ENCODE measurements around the gene ARHGAP5.

ARHGAP5 gene, protein sequence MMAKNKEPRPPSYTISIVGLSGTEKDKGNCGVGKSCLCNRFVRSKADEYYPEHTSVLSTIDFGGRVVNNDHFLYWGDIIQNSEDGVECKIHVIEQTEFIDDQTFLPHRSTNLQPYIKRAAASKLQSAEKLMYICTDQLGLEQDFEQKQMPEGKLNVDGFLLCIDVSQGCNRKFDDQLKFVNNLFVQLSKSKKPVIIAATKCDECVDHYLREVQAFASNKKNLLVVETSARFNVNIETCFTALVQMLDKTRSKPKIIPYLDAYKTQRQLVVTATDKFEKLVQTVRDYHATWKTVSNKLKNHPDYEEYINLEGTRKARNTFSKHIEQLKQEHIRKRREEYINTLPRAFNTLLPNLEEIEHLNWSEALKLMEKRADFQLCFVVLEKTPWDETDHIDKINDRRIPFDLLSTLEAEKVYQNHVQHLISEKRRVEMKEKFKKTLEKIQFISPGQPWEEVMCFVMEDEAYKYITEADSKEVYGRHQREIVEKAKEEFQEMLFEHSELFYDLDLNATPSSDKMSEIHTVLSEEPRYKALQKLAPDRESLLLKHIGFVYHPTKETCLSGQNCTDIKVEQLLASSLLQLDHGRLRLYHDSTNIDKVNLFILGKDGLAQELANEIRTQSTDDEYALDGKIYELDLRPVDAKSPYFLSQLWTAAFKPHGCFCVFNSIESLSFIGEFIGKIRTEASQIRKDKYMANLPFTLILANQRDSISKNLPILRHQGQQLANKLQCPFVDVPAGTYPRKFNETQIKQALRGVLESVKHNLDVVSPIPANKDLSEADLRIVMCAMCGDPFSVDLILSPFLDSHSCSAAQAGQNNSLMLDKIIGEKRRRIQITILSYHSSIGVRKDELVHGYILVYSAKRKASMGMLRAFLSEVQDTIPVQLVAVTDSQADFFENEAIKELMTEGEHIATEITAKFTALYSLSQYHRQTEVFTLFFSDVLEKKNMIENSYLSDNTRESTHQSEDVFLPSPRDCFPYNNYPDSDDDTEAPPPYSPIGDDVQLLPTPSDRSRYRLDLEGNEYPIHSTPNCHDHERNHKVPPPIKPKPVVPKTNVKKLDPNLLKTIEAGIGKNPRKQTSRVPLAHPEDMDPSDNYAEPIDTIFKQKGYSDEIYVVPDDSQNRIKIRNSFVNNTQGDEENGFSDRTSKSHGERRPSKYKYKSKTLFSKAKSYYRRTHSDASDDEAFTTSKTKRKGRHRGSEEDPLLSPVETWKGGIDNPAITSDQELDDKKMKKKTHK (N-terminal part only)

DNA sequence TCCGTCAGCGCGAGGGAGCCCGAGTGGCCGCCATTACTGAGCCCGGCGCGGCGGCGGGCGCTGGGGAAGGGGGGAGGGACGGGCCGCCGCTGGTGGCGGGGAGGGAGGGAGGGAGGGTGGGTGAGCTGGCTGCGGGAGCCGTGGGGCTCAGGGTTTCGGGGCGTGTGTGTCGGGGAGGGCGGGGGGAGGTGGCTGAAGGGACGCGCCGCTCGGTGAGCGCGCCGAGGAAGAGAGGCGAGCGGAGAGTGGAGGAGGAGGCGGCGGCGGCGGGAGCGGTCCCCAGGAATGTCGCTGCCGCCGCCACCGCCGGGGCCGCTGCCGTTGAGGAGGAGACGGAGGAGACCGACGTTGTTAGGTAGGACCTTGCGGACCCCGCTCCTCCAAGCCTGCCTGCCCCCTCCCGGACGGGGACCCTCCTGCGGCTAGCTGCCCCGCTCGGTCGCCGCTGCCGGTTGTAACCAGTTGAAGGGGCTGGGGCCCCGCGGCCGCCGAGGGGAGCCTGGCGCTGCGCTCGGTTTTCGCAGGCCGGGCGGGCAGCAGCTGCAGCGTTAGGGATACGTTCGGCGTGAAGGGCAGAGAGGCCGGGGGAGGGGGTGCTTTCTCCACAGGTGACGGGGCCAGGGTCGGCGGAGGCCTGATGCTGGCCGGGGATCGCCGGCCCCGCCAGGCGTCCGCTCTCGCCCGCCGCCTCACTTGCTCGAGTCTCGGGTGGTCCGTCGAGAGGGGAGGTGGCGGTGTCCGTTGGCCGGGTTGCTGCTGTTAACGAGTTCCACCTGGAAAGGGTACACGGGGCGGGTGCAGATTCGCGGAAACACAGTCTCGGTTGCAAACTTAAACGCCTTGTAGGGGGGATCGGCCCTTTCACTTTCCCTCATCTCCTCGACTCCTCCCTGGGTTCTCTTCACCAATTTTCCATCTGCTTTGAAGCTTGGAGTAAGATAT lies at the start of gene ARHGAP5:
Gene ARHGAP5 (plus strand): TSS at position 224 of the 942 bp plus-strand sequence. CDS start 13,366 bp downstream, outside the sequence.
- DNase-seq = peak in 1 of 2 experiments; percentile 63

DNA sequence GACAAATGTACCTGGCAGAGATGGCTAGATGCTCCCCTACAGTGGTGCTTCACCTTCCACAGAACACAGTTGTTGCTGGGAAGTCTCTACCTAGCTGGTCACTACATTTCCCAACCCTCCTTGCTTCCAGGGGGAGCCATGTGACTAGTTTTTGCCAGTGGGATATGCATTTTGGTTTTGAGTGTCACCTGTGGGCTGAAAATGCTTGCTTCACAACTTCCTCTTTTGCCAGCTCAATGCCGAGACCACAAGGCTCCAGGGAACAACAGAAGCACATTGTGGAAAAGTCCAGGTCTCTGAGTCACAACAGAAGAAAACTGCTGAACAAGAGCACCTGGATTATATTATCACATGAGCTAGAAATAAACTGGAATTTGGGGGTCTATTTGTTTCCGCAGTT lies 48.5 kb upstream of the ARHGAP5 start:
- DNase-seq = no peak

DNA sequence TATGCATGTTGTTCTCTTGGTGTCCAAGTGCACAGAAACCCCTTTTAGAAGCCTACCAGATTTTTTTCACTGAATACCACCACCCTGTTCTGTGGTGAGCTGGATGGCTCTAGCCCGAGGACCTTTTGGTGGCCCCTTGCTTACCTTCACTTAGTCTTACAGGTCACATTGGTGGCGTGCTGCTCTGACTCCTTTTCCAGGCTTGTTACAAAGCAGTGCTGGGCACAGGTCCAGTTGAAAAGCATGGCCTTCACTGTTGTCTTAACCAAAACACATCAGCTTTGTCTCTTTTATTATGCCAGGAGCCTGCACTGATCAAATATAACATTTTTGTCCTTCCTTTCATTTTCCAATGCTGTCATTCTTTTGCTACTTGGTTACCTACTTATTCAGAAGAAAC lies 43.6 kb upstream of the ARHGAP5 start:
- no peak for DNase-seq

DNA sequence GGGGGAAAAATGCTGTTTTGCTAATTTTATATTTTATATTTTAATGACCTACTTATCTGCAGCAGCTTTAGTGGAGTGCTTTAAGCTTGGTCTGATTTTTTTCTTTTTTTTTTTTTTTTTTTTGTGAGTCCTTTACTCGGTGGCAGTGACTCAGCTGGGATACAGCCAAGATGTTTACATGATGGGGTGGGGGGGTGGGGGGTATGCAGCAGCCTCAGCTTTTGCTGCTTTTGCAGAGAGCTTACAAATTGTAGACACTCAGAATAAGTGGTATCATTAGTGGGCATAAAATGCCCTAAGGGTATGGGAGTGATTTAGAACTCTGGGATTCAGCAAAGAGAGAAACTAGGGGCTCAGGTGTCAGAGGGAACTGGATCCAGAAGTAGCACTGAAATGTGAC lies 38.2 kb upstream of the ARHGAP5 start:
- DNase-seq = peak in 1 of 2 experiments; percentile 34

DNA sequence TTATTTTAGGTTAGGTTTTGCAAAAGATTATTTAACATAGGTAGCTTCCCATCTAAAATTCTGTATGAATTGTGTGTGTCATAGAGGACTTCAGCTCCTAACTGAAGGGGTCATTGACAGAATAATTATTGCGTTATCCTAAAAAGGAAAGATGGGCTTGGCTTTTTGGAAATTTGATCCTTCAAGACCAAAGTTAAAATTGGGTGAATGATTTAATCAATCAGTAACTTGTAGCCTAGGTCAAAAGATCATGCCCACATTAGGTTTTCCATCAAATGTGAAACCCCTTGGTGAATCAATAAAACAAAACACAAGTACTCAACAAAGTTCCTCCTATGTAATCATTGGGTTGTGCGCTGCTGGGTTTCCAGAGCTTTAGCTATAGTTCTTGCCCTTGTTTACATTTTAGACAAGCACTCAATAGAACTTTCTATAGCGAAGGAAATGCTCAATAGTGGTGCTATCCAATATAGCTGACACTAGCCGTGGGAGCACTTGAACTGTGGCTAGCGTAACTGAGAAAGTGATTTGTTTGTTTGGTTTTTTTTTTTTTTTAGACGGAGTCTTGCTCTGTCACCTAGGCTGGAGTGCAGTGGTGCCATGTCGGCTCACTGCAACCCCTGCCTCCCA lies 37.6 kb upstream of the ARHGAP5 start:
- DNase-seq = no peak

DNA sequence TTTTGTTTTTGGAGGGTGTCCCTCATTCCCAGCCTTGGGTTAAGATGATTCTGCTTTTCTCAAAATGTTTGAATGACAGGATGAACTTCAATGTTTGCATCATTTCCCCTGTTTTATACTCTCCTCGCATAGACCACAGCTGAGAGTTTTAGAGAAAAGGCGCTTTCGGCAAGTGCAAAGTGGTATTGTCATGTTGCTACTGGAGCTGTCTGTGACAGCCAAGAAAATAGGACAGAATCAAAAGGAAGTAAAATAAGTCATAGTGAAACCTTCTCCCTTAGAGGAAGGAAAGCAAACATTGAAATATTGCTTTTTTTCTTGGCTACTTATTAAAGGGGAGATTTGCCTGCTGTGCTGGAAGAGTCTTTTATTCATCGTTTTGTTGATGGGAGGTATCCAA lies 33.5 kb upstream of the ARHGAP5 start:
- no peak for DNase-seq

DNA sequence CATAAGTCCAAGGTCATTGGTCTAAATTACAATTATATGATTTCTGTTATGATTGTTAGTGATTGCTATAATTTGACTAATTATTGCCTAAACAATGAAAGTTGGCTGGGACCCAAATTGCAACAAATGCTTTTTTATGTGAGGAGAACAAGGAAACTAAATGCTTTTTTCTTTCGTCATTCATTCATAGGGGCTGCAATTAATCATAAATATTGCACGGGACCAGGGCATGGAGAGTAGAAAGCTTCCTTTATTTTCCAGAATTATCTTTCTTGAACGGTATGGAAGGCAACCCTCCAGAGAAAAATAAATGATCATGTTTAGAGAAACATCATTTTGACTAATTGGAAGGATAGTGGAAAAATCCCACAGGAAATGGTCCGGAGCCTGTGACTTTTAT lies 32.6 kb upstream of the ARHGAP5 start:
- no peak for DNase-seq

DNA sequence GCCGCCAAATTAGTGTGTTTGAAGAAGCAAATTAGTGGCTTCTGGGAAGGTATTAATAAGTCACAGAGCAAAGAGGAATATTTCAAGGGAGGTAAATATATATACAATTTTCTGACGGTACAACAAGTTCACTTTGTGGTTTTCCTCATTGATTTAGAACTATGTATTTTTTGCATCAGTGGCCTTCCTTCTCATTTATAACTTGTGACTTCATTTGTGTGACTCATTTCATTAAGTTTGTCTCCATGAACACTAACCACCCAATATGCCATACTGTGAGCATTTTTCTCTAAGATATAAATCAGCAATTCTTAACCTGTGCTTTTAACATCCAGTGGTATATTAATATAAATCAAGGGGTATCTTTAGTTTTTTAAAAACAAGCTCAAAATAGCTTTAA lies 29.3 kb upstream of the ARHGAP5 start:
- no peak for DNase-seq

DNA sequence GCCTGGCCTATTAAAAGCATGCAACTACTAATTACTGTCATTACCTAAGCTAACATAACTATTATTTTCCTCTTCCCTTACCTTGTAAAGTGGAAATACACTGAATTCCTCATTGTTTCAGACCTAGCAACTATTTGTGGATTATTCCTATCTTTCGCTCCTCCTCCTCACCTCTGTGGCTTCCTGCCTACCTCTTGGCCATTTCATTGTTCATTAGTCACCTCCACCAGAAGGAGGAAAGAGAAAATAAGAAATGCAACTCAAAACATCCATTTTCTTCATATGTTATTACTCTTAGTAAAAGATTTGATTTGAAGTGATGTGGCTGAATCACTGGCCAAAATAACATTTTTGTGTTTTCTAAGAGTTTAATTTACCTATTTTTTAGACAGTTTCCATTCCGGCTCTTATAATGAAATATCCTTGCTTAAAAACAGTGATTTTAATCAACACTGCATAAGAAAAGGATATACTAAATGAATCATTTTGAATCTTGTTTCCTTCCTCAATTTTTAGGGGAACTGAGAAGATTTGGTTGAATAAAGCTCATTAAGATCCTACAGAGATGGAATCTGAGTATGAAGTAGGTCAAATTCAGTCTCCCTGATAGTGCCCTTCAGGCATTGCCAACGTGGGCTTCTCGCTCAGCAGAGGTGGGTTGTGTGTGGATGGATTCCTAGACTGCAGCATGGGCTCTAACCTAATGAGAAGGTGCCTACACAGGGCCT lies 27.6 kb upstream of the ARHGAP5 start:
- DNase-seq = no peak

DNA sequence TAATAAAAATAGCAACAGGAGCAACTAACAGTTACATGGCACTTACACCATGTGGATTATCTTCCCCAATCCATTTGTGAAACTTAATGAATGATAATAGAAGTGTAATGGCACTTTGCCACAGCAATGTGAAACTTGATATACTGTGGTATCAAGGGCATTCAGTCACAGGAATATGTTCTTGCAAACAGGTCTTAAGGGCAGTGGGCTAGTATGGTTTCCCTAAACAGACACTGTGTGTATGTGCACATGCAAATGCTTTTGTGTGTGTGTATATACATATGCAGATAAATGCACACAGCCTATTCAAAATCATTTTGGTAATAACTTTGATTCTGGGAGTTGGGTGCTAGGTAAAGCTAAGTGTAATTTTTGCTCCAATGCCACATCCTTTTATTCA lies 26.2 kb upstream of the ARHGAP5 start:
- no peak for DNase-seq

DNA sequence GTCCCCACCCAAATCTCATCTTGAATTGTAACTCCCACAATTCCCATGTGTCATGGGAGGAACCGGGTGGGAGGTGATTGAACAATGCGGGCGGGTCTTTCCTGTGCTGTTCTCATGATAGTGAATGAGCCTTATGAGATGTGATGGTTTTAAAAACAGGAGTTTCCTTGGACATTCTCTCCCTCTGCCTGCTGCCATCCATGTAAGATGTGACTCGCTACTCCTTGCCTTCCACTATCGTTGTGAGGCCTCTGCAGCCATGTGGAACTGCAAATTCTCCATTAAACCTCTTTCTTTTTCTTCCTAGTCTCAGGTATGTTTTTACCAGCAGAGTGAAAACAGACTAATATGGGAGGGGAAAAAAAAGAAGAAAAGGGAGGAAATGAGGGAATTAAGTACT lies 22.6 kb upstream of the ARHGAP5 start:
- no peak for DNase-seq

DNA sequence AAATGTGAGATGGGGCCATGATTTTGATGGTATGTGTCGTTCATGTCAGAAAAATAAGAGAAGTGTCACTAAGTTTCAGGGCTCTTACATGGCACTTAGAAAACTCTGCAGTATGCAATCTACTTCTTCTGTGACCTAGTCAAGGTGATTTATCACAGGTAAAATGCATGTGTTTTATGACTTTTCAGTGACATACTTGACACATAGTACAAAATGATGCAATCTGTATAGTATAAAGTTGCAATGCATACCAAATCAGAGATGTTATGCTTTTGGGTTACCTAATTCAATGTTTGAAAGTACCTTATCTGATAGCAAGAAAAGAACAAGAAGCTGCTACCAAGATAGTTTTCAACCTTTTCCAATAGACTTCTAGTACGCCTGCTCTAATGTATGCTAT lies 21.9 kb upstream of the ARHGAP5 start:
- DNase-seq = no peak

DNA sequence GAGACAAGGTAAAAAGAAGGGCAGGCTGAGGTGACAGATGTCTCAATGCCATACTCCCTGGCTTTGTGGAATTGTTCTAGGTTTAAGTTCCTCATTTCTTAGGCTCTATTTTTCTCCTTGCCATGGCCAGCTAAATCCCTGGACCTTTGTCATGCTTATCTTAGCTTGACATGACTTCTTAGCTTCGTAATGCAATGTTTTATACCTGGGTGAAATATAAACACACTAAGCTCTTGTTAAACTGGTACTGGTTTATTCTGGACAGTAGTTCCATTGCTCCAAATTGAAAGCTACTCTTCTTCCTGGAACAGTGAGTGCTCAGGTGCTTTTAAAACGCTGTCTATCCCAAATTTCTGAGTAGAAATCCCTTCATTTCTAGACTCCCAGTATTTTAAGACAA lies 17.4 kb upstream of the ARHGAP5 start:
- DNase-seq = no peak

DNA sequence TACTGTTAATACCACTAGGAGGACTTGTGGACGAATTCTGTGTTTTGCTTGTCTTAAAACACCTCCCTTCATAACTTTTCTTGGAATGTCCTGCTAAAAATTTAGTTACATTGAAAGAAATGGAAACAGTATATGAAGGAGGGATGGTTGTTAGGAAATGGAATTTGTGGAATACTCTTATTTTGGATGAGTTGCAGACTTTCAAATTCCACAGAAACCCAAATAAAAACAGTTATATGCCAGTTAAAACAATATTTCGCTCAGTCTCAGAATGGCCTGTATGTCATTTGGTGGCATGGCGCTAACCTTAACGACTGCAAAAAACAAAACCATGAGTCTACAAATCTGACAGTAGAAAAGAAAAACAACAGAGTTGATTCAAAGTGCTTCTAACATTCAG lies 12.2 kb upstream of the ARHGAP5 start:
- DNase-seq = no peak

DNA sequence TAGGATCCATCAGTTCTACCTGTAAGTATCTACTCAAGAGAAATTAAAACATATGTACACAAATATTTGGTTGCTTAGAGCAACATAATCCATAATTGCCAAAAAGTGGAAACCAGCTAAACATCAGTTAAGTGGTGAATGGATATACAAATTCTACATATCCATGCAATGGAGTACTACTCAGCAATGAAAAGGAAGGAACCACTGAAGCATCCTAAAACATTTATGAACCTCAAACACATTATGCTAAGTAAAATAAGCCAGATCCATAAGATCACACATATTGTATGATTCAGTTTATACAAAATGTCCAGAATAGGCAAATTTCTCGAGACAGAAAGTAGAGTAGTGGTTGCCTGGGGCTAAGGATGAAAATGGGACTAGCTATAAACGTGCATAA lies 8.4 kb upstream of the ARHGAP5 start:
- DNase-seq = no peak

DNA sequence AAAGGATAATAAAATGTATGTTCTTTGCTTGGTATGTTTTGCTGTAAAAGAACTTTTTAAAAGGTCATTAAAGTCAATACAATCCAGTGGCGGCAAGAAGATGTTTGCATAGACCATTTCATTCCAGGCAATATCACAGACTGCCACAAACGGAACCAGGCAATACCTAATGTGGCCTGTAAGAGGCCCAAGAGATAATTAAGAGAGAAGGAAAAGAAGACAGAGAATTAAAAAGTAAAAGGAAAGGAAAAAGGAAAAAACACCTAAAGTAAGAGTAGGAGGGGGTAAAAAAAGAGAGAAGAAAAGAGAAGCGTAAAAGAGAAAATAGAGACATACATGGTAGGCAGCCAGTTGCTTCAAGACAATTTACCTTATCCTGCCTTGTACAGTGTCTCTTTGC lies 6.8 kb upstream of the ARHGAP5 start:
- DNase-seq = no peak

DNA sequence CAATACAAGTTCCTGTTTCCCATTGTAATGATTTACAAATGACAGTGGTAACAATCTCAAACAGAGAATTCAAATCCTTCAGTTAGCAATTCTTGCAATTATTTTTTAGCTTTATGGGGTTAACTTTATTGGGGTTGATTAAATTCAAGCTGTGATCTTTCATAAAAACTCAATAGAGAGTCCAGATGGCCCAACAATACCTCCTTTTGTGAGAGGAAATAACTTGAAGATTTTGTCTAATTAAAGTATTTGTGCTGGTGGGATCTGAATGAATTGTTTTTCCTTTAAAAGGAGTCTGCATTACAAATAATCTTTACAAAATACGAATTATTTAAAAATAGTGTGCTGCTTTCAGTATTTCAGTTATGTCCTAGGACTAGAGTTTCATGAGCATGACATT lies 4.4 kb upstream of the ARHGAP5 start:
- DNase-seq = no peak

DNA sequence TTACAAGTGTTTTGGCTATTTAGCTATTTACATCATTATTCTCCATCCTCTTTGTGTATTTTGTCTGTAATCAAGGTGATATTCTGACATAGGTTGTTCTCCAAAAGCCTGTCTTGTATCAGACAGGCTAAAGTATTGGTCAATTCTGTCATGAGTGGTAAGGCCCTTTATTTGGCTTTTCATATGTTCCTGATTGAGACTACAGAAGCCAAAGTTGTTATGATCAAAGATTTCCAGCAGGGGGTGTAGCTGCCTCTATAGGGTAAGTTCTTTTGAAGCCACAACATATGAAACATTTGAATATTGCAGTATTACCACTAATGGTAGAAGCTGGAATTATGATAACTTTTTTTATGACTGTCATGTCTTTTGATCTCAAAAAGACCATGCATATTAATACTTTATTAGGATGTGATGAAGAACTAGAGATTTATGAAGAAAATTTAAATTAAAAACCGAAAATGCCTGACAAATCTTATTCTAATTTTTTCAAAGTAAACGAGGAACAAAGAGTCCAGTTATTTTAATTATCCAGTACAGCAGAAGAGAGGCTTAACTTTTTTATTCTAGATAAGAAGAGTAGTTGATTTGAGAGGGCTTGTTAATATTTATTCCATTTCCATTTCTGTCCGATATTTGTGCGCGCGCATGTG lies 3.4 kb upstream of the ARHGAP5 start:
- peak; percentile 84 to 92 for DNase-seq

DNA sequence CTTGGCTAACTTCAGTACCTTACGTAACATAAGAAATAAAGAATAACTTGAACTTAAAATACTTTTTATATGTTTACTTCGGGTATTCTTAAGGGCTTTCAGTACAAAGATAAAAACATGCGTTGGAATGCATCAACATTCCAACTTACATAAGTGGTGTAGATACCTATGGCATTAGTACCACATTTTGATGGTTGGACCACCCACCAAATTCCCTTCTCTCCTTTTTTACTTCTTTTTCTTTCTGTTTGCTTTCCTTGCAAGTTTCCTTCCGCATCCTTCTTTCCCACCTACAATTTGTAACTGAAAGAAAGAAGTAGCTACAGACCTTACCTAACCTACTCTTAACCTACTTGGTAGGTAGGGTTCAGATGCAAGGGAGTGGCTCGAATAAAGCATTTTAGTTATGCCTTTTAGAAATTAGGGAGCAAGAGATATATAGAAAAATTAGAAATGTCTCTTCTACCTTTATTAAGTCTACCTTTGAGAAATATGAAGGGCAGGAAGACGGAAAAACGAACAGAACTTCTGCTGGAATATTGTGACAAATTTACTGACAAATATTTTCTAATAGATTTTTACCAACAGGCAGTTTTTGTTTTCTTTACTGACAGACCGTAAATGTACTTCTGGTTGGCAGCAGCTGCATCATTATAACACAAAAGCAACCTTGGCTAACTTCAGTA lies 2.1 kb upstream of the ARHGAP5 start:
- DNase-seq = no peak
